Pancreas (tissue), 10 donors: Measurements from ENCODE around the gene ARHGAP11A. TPM values are rescaled to one million over a fixed set of nuclear protein-coding genes. Genes with fewer than 3 reads are reported as not detected.
A peak's percentile ranks its signal among the peaks of the same experiment; 100 is the strongest.

Experiments
- ATAC-seq, 4 donors: fragments of 200-7000 bp; cut with Tn5 transposase; one replicate each; pipeline versions ENCODE4 v1.8.0 to v1.9.1; 2020; ENCODE audit warnings: mild to moderate bottlenecking in 4 of 4, moderate library complexity in 4 of 4
- DNase-seq, 6 donors: peaks; one replicate each; pipeline ENCODE4 v3.0.0-alpha.2; 2020
- FAIRE-seq: peaks from 2 replicates; lab custom pipeline; 2012; peaks lifted over from hg19 to GRCh38; lab: Jason Lieb, UNC
- H3K27ac ChIP-seq, 4 donors: fragments of 200-600 bp; sonication (generic); 1 replicate in 3 of 4; 2 replicates in 1 of 4; pipeline versions ENCODE4 v1.5.0 to v1.8.0; 2020
- H3K27me3 ChIP-seq, 4 donors: fragments of 200-600 bp; one replicate each; pipeline ENCODE4 v1.8.0; 2021
- H3K36me3 ChIP-seq, 3 donors: fragments of 200-600 bp; sonication (generic) in 1 of 3; one replicate each; pipeline versions ENCODE4 v1.5.0 to v1.8.0; 2020 to 2021
- H3K4me1 ChIP-seq, 3 donors: fragments of 200-600 bp; one replicate each; pipeline ENCODE4 v1.8.0; 2021
- H3K4me3 ChIP-seq, 4 donors: fragments of 200-600 bp; sonication (generic) in 2 of 4; one replicate each; pipeline versions ENCODE4 v1.5.0 to v1.8.0; 2020 to 2021
- H3K9me3 ChIP-seq, 4 donors: fragments of 200-600 bp; one replicate each; pipeline ENCODE4 v1.8.0; 2021
- CTCF ChIP-seq, 4 donors: fragments of 200-600 bp; sonication (generic) in 3 of 4; IDR thresholded peaks; one replicate each; pipeline versions ENCODE4 v1.5.0 to v1.8.0; 2021; ENCODE audit warnings: antibody characterized with exemption in 4 of 4
- WGBS, 2 donors: extraction: QIAGEN DNeasy Blood & Tissue Kit; methylation state at CpG; one replicate each; pipeline ENCODE4 v1.1.7; 2013; 5-methylcytosine and 5-hydroxymethylcytosine counted together
- intact Hi-C, 3 donors: fragments of 100-400 bp; cut with DNase I; formaldehyde crosslinking; loops; one replicate each; pipeline versions ENCODE4 v1.11.1 to v1.14.2; 2022
- polyA plus RNA-seq, 2 donors: library from polyadenylated mRNA; stranded (reverse); fragments of 200-250 nt; gene quantifications; one replicate each; pipeline ENCODE4 v1.2.3, GENCODE V29; 2013
- total RNA-seq, 6 donors: library from RNA; stranded (reverse); fragmentation: NEBNext Ultra II Directional in 4 of 6; extraction: Animal tissue kit (Norgen Biotek cat#: 25700) in 4 of 6; gene quantifications; one replicate each; pipeline versions ENCODE4 v1.2.1 to v1.2.4, GENCODE V29; 2021 to 2023
- donor health status: healthy with polysubstance abuse.
- donor health status: DM: no; HTN: no; CAD: no; lungs with moderate emphysema.
- donor health status: DM: no; HTN: no; CAD: no.
- donor health status: control.
- donor health status: control.
- donor health status: Bipolar disorder and iron deficiency.
- donor health status: DM: yes; HTN: yes; CAD: no.
- donor health status: DM: no; HTN: no; CAD: no.
- donor health status: DM: no; HTN: no; CAD: no.
- donor health status: DM: yes; HTN: yes; CAD: no.

Gene ARHGAP11A
- total and polyA plus RNA-seq, 8 donors, result 0.80 to 3.4 (median 3.1) TPM

- H3K4me3 ChIP-seq, result peak overlapping the region in 2 of 4 donors; percentile 2 to 15
- TF ChIP-seq CTCF (IDR thresholded peaks at IDR 0.05), result peak; percentile 13 to 37 (median 24)
- WGBS, 2 donors, result 13 to 15% methylated on average over 5 of the region's 5 CpGs
- H3K9me3 ChIP-seq, result no peaks in the 10 kb centered on the region
- H3K27ac ChIP-seq, result peak overlapping the region; percentile 3 to 68 (median 60)
- H3K27me3 ChIP-seq, result no peaks in the 10 kb centered on the region
- DNase-seq (peak in 4 of 6 donors; percentile 54 to 68 (median 64)), FAIRE-seq (no peak), ATAC-seq (peak; percentile 78 to 88 (median 85))
- no peaks in the 10 kb centered on the region for H3K36me3 ChIP-seq
- H3K4me1 ChIP-seq, result peaks cover 8 to 45% (median 24%) of the 10 kb centered on the region in 3 donors
- intact Hi-C loops, result no loop called here
These were observed 42.0 kb downstream of the ARHGAP11A start for GRCh38 chr15:32657198-32657883.

- intact Hi-C loops, result no loop called here
- Histone ChIP-seq H3K9me3 (no peaks in the 10 kb centered on the region), H3K27me3 (no peaks in the 10 kb centered on the region), H3K4me3 (no peak overlapping the region), H3K36me3 (no peaks in the 10 kb centered on the region), H3K27ac (peak overlapping the region; percentile 3 to 68 (median 60)), H3K4me1 (peaks cover 8 to 45% (median 24%) of the 10 kb centered on the region in 3 donors)
- TF ChIP-seq CTCF (IDR thresholded peaks at IDR 0.05), result no peak
- no peak for DNase-seq
- WGBS, 2 donors, result 62 to 65% methylated on average over 2 of the region's 2 CpGs
- ATAC-seq, result peak in 3 of 4 donors; percentile 16 to 32 (median 23)
- FAIRE-seq, result no peak
These were observed 42.6 kb downstream of the ARHGAP11A start for GRCh38 chr15:32657941-32658340.

- DNase-seq, result no peak
- peak in 3 of 4 donors; percentile 24 to 50 (median 38) for ATAC-seq
- Histone ChIP-seq H3K4me1 (peaks cover 8 to 45% (median 21%) of the 10 kb centered on the region in 3 donors), H3K36me3 (no peaks in the 10 kb centered on the region), H3K9me3 (no peaks in the 10 kb centered on the region), H3K27ac (peak overlapping the region in 2 of 4 donors; percentile 40 to 42), H3K4me3 (no peak overlapping the region), H3K27me3 (no peaks in the 10 kb centered on the region)
- no peak for FAIRE-seq
- intact Hi-C loops, result loop anchor here in 1 of 3 donors (10.0 kb wide), 1 partner anchor 275 kb away; no protein-coding TSS in a partner anchor
- TF ChIP-seq CTCF (IDR thresholded peaks at IDR 0.05), result no peak
- 38 to 42% methylated on average over 6 of the region's 6 CpGs for WGBS, 2 donors
These were observed 44.2 kb downstream of the ARHGAP11A start for GRCh38 chr15:32659340-32660155.

- WGBS, 2 donors, result 78 to 79% methylated on average over 4 of the region's 4 CpGs
- Histone ChIP-seq H3K9me3 (no peaks in the 10 kb centered on the region), H3K4me3 (no peak overlapping the region), H3K36me3 (no peaks in the 10 kb centered on the region), H3K27me3 (no peaks in the 10 kb centered on the region), H3K27ac (no peak overlapping the region), H3K4me1 (peaks cover 0 to 22% (median 15%) of the 10 kb centered on the region in 3 donors)
- FAIRE-seq, result no peak
- TF ChIP-seq CTCF (IDR thresholded peaks at IDR 0.05), result no peak
- ATAC-seq, result no peak
- intact Hi-C loops, result loop anchor here in 1 of 3 donors (10.0 kb wide), 1 partner anchor 271 kb away; no protein-coding TSS in a partner anchor
- no peak for DNase-seq
These were observed 48.4 kb downstream of the ARHGAP11A start for GRCh38 chr15:32663671-32664070.
